Measurements from ENCODE around the gene USP5.

The USP5 gene

DNA sequence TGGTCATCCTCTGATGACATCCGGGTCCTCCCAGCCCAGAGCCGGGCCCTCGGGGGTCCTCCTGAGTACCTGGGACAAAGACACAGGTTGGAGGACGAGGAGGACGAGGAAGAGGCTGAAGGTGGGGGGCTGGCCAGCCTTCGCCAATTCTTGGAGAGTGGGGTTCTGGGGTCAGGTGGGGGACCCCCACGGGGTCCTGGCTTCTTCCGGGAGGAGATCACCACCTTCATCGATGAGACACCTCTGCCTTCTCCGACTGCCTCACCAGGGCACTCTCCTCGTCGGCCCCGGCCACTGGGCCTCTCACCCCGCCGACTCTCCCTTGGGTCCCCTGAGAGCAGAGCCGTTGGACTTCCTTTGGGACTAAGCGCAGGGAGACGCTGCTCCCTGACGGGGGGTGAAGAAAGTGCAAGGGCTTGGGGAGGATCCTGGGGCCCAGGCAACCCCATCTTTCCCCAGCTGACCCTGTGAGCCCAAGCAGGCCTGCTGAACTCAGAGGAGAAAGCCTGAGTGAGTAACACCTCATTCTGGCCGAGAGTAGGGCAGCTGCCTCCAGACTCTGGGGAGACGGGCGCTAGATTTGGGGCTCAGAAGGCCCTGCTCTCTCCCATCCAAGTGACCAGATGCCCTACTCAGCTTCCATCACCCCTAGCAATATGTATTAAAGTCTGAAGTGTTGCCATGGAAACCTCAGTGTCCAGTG, 25.1 kb upstream of the USP5 start:
- DNase-seq = no peak

DNA sequence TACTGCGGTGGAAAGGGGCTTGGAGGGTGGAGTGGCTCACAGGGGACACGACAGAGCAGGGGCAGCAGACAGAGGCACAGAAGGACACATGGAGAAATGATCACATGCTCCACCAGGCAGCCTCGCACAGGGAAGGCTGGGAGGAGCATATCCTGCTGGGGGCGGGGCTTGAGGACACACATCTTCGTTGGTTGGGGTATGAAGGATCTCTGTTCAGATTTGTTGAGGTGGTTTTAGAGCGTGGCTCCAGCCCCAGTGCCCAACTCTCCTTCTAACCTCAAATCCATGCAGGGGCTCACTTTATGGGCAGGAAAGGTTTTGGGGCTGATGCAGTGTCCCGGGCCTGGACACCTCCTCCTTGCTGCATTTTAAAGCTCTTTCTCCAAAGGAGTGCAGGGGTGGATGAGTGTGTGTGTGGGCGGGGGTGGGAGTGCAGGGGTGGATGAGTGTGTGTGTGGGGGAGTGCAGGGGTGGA, 24.5 kb upstream of the USP5 start:
- DNase-seq = peak; percentile 58

DNA sequence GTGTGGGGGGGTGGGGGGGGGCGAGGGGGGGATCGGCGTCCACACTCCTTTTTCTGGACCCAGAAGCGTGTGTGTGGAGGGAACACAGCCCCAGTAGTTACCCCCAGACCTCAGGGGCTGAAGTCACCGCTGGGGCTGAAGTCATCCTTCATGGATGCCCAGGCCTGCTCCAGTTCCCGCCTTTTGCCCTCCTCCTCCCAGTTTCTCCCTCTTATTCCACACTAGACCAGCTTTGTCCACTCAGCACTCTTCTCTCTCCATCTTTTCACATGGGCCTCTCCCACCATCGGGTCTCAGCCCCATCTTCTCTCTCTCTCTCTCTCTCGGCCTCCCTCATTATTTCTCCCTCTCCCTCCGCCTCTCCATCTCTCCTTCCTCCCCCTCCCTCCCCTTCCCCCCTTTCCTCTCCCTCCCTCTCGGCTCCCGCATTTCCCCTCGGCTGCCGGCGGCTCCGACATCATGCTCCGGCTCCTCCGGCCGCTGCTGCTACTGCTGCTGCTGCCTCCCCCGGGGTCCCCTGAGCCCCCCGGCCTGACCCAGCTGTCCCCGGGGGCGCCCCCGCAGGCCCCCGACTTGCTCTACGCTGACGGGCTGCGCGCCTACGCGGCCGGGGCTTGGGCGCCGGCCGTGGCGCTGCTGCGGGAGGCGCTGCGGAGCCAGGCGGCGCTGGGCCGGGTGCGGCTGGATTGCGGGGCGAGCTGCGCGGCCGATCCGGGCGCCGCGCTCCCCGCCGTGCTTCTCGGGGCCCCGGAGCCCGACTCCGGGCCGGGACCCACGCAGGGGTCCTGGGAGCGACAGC, 23.8 kb upstream of the USP5 start, which contains the start of gene P3H3:
Gene P3H3, plus strand, starts transcription at position 426 of the 799 bp plus-strand sequence. Its CDS starts 34 bp downstream, at position 460.
- no peak for DNase-seq

DNA sequence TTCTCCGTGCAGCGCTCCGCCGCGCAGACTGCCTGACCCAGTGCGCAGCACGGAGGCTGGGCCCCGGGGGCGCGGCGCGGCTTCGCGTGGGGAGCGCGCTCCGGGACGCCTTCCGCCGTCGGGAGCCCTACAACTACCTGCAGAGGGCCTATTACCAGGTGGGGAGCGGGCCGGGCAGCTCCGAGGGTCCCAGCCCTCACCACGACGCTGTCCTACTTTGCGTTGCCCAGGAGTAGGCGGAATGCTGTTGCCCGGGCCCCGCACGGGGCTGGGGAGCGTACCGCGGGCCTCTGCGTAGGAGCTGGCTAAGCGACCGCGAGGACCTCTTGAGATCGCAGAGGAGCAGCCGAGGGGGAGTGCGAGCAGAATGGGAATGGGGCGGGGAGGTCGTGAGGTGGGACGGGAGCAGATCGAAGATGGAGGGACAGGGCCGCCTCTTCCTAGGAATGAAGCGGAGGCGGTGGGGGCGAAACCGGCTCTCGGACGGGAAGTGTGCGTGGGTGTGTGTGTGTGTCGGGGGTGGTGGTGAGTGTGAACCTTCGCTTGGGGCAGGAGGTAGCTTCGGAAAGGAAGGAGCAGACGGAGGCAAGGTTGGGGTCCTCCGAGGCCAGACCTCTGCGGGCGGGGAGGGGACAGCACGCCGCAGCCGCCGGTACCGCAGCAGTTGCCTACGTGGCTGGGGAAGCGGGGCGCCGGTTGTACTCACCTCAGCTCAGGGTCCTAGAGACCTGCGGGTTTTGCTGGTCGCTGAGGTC, 23.0 kb upstream of the USP5 start:
- no peak for DNase-seq

DNA sequence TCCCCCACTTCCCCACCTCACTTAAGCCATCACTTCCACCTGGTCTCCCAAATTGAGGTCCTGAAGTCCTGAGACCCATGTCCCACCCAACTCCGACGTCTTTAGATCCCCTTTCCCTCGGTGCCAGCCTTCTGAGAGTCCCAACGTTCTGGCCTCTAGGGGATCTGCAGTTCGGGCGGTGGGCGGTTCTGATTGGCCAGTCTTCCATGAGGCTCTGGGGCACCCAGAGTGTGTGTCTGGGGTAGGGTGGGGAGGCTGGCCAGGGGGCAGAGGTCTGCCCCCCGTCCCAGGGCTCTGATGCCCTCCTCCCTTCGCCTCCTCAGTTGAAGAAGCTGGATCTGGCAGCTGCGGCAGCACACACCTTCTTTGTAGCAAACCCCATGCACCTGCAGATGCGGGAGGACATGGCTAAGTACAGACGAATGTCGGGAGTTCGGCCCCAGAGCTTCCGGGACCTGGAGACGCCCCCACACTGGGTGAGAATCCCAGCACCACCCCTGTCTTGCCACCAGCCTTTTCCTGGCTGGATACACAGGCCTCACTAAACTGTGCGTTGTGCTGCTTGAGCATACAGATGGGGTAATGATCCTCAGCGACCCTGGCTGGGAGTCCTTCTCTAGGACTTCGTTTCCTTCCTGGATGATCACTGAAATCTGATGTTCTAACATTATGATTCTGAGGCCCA, 22.3 kb upstream of the USP5 start:
- no peak for DNase-seq

DNA sequence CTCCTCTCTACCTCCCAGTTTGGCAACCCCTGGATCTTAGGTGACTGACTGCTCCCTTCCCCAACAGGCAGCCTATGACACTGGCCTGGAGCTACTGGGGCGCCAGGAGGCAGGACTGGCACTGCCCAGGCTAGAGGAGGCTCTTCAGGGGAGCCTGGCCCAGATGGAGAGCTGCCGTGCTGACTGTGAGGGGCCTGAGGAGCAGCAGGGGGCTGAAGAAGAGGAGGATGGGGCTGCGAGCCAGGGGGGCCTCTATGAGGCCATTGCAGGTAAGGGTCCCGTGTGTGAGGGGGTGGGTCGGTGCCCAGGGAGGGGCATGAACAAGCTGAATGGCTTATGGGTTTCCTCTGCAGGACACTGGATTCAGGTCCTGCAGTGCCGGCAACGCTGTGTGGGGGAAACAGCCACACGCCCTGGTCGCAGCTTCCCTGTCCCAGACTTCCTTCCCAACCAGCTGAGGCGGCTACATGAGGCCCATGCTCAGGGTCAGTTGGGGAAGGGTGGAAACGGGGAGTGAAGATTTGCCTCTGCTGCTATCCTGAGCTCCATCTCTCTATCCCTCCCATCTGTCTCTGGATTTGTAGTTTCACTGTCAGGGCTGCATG, 21.6 kb upstream of the USP5 start:
- DNase-seq = no peak

DNA sequence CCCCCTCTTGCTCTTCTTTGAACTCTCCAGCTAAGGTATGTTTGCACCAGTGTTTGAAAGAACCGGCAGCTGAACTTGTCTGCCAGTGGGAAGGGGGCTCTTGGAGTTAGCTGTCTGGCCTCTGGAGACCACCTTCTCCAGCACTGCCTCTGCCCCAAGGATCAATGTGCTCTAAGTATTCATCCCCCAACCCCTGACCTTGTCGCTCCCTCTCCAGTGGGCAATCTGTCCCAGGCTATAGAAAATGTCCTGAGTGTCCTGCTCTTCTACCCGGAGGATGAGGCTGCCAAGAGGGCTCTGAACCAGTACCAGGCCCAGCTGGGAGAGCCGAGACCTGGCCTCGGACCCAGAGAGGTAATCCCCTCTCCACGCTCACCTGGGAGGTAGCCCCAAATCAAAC, 21.0 kb upstream of the USP5 start:
- DNase-seq = no peak

DNA sequence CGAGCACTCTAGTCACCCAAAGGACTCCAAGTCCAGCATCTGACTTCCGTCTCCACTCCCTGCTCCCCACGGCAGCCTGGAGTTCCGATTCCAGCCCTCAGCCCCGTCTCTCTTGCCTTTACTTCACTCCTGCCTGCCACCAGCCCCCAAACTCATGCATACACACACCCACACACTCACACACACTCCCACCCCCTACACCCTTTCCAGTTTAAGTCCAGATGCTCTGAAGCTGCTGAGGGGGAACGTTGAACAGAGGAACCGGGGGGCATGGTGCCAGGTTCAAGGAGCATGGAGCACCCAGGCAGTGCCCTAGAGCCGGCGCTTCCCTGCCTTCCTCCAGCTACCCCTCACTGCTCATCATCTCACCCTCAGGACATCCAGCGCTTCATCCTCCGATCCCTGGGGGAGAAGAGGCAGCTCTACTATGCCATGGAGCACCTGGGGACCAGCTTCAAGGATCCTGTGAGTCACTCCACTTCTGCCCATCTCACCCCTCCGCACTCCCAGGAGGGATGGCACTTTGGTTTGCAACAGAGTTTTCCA, 20.4 kb upstream of the USP5 start:
- no peak for DNase-seq

DNA sequence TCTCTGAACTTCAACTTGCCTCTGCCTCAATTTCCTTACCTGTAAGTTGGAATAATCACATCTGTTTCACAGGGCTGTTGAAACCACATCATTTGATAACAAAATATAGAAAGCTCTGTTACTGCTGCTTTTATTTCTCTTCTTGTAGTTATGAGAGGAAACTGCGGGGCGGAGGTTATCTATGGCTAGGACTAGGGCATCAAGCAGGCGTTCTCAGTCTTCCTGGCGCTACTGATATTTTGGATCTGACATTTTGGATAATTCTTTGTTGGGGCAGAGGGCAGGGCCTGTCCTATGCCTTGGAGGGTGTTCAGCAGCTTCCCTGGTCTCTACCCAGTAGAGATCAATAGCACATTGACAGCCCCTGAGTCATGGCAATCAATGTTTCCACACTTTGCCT, 19.8 kb upstream of the USP5 start:
- no peak for DNase-seq

DNA sequence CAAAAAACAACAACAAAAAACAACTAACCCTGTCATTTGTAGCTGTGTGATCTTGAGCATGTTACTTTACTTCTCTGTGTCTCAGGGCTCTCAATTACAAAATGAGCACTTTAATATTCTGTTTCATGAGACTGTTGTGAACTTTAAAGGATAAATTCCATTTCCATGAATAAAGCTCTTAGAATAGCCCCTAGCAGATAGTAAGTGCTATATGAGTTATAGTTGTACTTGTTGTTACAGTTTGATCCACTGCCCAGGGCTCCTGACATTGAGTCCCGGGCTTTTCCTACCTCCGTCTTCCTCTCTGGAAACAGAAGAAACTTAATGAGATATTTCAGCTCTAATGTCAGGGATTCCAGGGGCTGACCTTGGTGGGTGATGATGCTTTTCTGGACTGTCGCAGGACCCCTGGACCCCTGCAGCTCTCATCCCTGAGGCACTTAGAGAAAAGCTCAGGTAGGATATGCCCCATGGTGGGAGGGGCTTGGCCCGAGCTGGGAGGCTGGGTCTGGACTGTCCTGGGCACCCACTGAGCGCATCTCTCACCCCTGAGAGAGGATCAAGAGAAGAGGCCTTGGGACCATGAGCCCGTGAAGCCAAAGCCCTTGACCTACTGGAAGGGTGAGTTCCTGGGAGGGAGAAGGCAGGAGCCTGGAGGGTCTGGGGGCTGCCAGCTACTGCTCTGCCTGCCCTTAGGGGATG, 18.6 kb upstream of the USP5 start:
- no peak for DNase-seq

DNA sequence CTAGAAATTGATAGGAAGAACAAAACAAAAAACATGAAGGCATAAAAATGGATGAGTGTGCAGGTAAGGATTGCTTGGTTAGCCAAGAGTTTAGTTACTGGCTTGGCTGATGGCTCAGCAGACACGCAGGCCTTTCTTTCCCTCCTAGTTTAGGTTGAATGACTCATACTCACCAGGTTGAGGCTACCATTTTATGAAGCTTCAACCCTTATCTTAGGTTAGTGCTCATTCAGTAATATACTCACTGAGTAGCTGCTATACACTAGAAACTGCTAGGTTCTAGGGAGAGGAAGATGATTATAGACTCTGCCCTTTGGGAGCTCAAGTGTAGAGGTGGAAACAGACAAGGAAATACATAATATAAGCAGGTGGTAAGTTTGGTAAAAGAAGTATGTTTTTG, 17.7 kb upstream of the USP5 start:
- DNase-seq = no peak

DNA sequence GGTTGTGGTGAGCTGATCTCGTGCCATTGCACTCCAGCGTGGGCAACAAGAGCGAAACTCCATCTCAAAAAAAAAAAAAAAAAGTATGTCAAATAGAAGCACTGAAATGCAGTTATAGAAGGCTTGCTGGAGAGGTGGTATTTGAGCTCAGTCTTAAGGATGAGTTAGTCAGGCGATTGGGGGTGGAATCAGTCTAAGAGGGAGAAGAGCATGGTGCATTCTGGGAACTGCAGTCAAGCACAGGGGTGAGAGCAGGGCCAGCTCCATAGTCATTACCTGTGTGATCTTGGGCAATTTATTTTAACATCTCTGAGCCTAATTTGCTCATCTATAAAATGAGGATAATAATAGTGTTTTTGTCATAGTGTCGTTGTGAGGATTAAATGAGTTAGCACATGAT, 17.1 kb upstream of the USP5 start:
- DNase-seq = no peak

DNA sequence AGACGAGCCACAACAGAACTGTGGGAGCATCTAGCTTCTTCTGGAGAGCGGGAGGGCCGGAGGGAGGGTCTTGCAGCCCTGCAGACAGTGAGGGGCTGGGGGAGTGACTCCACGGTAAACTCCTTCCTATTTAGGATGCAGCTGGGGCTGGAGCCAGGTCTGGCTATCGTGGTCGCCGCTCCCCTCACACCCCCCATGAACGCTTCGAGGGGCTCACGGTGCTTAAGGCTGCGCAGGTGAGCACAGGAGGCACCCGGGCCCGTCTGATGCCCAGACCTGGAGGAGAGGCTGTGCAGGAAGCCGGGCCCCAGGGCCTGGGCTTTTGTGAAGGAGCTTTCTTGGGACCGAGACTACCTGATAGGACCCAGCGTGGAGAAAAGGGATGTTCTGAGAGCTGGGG, 15.1 kb upstream of the USP5 start:
- no peak for DNase-seq

DNA sequence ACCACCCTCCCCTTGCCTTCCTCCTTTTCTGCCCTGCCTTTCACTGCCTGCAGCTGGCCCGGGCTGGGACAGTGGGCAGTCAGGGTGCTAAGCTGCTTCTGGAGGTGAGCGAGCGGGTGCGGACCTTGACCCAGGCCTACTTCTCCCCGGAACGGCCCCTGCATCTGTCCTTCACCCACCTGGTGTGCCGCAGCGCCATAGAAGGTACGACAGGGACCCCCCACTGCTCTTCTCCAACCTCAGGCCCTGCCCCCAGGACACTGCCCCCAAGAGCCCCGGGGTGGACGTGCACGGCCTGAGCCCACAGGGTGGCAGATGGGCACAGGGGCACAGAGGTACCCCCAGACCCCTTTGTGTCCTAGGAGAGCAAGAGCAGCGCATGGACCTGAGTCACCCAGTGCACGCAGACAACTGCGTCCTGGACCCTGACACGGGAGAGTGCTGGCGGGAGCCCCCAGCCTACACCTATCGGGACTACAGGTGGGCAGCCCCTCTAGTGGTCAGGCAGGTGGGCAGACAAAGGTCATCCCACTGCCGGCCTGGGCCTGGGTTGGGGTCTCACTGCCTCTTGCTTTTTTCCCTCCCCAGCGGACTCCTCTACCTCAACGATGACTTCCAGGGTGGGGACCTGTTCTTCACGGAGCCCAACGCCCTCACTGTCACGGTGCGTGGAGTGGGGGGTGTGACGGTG, 14.4 kb upstream of the USP5 start:
- no peak for DNase-seq

DNA sequence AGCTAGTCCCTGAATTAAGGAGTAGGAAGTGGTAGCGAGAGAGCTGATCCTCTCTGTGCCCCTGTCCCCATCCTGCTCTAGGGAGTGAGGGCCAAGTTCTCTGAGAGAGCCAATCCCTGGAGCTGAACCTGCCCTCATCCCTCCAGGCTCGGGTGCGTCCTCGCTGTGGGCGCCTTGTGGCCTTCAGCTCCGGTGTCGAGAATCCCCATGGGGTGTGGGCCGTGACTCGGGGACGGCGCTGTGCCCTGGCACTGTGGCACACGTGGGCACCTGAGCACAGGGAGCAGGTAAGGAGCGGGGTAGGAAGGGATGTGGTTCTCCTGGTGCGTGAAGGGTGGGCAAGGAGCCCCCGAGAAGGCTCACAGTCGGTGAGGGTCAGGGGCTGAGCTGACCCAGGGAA, 13.1 kb upstream of the USP5 start:
- no peak for DNase-seq

DNA sequence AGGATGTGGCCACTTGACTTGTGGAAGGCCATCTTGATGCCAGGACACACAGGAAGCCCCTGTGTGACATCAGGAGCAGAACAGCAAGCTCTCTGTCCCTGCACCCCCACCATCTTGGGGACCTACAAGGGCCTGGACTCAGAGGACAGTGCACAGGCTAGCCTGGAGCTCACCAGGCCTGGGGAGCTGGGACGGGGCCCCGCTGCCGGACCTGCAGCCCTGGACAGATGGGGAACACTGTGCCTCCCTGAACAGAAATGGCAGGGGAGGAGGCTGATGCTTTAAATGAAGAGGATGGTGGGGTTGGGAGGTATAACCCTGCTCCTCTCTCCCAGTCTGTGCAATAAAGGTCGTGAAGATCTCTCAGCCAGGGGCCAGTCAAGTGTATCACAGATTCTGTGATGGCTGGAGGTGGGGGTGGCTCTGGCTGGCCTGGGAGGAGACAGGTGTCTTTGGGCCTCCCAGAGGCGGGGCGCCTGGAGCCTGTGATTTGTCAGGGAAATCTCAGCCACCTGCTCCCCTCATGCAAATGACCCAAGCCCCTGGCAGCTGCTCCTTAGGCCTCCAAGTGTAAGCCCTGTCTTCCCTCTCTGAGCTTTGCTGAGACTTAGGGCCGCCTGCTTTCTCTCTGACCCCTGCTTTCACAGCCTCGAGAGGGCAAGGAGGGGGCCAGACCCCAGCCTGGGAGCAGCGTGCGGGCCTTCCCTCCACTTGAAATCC, 12.3 kb upstream of the USP5 start:
- DNase-seq = peak; percentile 82

DNA sequence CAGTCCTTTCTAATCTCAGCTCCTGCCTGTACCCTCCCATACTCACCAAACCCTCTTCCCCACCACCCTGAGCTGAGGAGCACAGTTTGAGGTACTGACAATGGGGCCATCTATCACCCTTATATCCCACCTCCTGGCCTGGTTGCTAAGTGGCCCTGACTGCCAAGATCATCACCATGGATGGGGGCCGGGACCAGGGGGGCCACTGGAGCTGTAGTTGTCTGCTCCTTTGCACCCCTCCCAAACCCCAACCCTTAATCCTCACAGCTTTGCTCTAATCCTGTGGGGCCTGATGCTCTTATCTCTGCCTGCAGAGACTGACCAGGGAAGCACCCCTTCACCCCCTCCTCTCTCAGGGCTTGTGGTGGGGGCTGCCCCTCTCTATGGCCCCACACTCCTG, 11.6 kb upstream of the USP5 start:
- DNase-seq = no peak

DNA sequence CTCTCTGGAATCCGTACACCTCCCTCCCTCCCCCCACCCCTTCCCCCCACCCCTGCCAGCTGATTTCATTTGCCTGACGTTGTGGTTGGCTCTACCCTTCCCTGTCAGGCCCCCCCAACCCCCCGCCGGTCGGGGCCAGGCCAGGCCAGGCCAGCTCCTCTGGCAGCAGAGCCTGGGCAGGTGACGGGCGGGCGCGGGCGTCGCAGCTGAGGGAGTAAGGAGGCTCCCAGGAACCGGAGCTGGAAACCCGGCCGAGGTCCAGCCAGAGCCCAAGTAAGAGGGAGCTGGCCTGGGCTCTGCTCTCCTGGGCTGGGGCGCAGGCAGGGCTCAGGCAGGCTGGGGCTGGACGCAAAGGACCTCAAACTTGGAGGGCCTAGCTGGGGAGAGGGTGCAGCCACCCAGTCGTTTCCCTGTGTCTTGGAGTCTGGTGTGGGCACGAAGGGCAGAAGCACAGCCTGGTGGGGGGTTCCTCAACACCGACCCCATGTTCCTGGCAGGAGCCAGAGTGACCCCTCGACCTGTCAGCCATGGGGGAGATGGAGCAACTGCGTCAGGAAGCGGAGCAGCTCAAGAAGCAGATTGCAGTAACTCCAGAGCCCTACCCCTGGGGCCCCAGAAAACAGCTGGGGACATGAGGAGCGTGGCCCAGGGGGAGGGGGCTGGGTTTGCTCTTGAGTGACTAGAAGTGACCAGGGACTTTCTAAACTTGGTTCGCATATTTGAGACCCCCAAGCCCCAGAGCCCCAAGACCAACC, 11.0 kb upstream of the USP5 start, which contains the start of gene GNB3:
Gene GNB3, plus strand, starts transcription at position 165 of the 755 bp plus-strand sequence. Its CDS starts 363 bp downstream, at position 528.
- no peak for DNase-seq

DNA sequence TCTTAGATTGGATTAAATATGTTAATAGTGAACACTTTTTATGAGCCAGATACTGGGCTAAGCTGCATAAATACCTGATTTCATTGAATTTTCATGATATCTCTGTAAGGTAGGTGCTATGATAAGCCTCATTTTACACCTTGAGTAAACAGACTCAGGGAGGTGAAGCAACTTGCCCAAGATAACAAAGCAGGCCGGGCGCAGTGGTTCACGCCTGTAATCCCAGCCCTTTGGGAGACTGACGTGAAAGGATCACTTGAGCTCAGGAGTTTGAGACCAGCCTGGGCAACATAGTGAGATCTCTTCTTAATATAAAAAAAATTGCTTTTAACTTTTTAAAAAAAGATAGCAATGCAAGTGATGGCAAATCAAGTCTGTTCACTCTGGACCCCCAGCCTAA, 9.9 kb upstream of the USP5 start:
- no peak for DNase-seq
